Left ventricle myocardium inferior (tissue), 1 donor: ENCODE results near the gene PPHLN1. TPM values are rescaled to one million over a fixed set of nuclear protein-coding genes. Genes with fewer than 3 reads are reported as not detected.

Experiments
- DNase-seq: peaks from one replicate; pipeline ENCODE4 v3.0.0-alpha.2; 2020
- H3K27ac ChIP-seq: fragments of 200-600 bp; replicated peaks from 2 replicates; pipeline ENCODE4 v1.8.0; 2021
- H3K27me3 ChIP-seq: fragments of 200-600 bp; 2 replicates; pipeline ENCODE4 v1.8.0; 2021; ENCODE audit warnings: low read depth
- H3K36me3 ChIP-seq: fragments of 200-600 bp; 2 replicates; pipeline ENCODE4 v1.8.0; 2021
- H3K4me1 ChIP-seq: fragments of 200-600 bp; 2 replicates; pipeline ENCODE4 v1.8.0; 2021
- H3K4me3 ChIP-seq: fragments of 200-600 bp; 2 replicates; pipeline ENCODE4 v1.8.0; 2021; ENCODE audit warnings: mild to moderate bottlenecking, moderate library complexity
- H3K9me3 ChIP-seq: fragments of 200-600 bp; replicated peaks from 2 replicates; pipeline ENCODE4 v1.8.0; 2021
- CTCF ChIP-seq: fragments of 200-600 bp; IDR thresholded peaks from 2 replicates; pipeline ENCODE4 v1.8.0; 2021; ENCODE audit warnings: antibody characterized with exemption, mild to moderate bottlenecking, borderline replicate concordance
- intact Hi-C: fragments of 100-400 bp; cut with micrococcal nuclease; formaldehyde crosslinking; loops from one replicate; pipeline ENCODE4 v1.11.0; 2022
- total RNA-seq: library from RNA; stranded (reverse); fragmentation: NEBNext Ultra II Directional; extraction: Animal tissue kit (Norgen Biotek cat#: 25700); gene quantifications from one replicate; pipeline ENCODE4 v1.2.1, GENCODE V29; 2021
- donor health status: DM: no; HTN: yes; CAD: no; lungs with severe emphysema.

The PPHLN1 gene
- total RNA-seq, 1 donor from 2014 or later, result 31.4 TPM

GRCh38 chr12:42394429-42394828 lies 68.5 kb downstream of the PPHLN1 start:
- H3K9me3 ChIP-seq, result no peaks in the 10 kb centered on the region
- H3K4me3 ChIP-seq, result no peak overlapping the region
- intact Hi-C loops, result no loop called here
- H3K27me3 ChIP-seq, result no peaks in the 10 kb centered on the region
- no peak for DNase-seq
- H3K27ac ChIP-seq, result no peak overlapping the region
- peaks cover 13% of the 10 kb centered on the region for H3K4me1 ChIP-seq
- H3K36me3 ChIP-seq, result peaks cover 22% of the 10 kb centered on the region
- TF ChIP-seq CTCF, result no peak

- no peak for DNase-seq
- Histone ChIP-seq H3K4me1 (peaks cover 13% of the 10 kb centered on the region), H3K9me3 (no peaks in the 10 kb centered on the region), H3K36me3 (peaks cover 28% of the 10 kb centered on the region), H3K4me3 (no peak overlapping the region), H3K27ac (no peak overlapping the region), H3K27me3 (no peaks in the 10 kb centered on the region)
- TF ChIP-seq CTCF, result no peak
- intact Hi-C loops, result no loop called here
These were observed 70.7 kb downstream of the PPHLN1 start for GRCh38 chr12:42396473-42397259.

GRCh38 chr12:42402821-42403411 lies 76.9 kb downstream of the PPHLN1 start:
- H3K9me3 ChIP-seq, result no peaks in the 10 kb centered on the region
- intact Hi-C loops, result no loop called here
- H3K4me3 ChIP-seq, result no peak overlapping the region
- no peak for TF ChIP-seq CTCF
- H3K27ac ChIP-seq, result no peak overlapping the region
- H3K4me1 ChIP-seq, result no peaks in the 10 kb centered on the region
- DNase-seq, result no peak
- H3K27me3 ChIP-seq, result no peaks in the 10 kb centered on the region
- H3K36me3 ChIP-seq, result peaks cover 43% of the 10 kb centered on the region

GRCh38 chr12:42407306-42407705 lies 81.3 kb downstream of the PPHLN1 start:
- no peak for DNase-seq
- no peak for TF ChIP-seq CTCF

GRCh38 chr12:42409471-42409870 lies 83.5 kb downstream of the PPHLN1 start:
- Histone ChIP-seq H3K27me3 (no peaks in the 10 kb centered on the region), H3K4me3 (no peak overlapping the region), H3K27ac (no peak overlapping the region), H3K9me3 (no peaks in the 10 kb centered on the region), H3K4me1 (no peaks in the 10 kb centered on the region), H3K36me3 (peaks cover 4% of the 10 kb centered on the region)
- no peak for TF ChIP-seq CTCF
- DNase-seq, result no peak
- intact Hi-C loops, result no loop called here

More at GRCh38 chr12:42407306-42407705, 81.3 kb downstream of the PPHLN1 start:
- intact Hi-C loops, result no loop called here
- no peaks in the 10 kb centered on the region for H3K9me3 ChIP-seq
- no peak overlapping the region for H3K27ac ChIP-seq
- H3K36me3 ChIP-seq, result peaks cover 12% of the 10 kb centered on the region
- no peaks in the 10 kb centered on the region for H3K4me1 ChIP-seq
- H3K27me3 ChIP-seq, result no peaks in the 10 kb centered on the region
- no peak overlapping the region for H3K4me3 ChIP-seq
